HG02870 (cell line): Measurements from ENCODE around the gene AHNAK.
"Not testable (repeated sequence)": the region's sequence is repeated elsewhere in the genome, so short reads cannot be mapped to it uniquely, and the experiment has no call there.

Experiments used
- ATAC-seq: cut with Tn5 transposase; IDR thresholded peaks from one replicate; pipeline ENCODE4 v1.9.1; 2021; ENCODE audit warnings: mild to moderate bottlenecking, moderate library complexity; ENCODE audit not compliant: unreplicated experiment

The AHNAK gene

GRCh38 chr11:62462508-62462892 is 84.1 kb downstream of the AHNAK start:
- no peak for ATAC-seq

GRCh38 chr11:62461740-62462507 is 84.7 kb downstream of the AHNAK start:
- ATAC-seq = no peak

GRCh38 chr11:62459080-62459479 is 87.5 kb downstream of the AHNAK start:
- no peak for ATAC-seq

GRCh38 chr11:62458212-62459002 is 88.2 kb downstream of the AHNAK start:
- ATAC-seq = no peak

GRCh38 chr11:62457478-62457877 is 89.1 kb downstream of the AHNAK start:
- ATAC-seq = no peak

- no peak for ATAC-seq
These were observed 90.0 kb downstream of the AHNAK start for GRCh38 chr11:62456630-62457029.

- ATAC-seq = no peak
These were observed 93.7 kb downstream of the AHNAK start for GRCh38 chr11:62452839-62453468.

GRCh38 chr11:62452261-62452660 is 94.3 kb downstream of the AHNAK start:
- no peak for ATAC-seq

- no peak for ATAC-seq
These were observed 95.4 kb downstream of the AHNAK start for GRCh38 chr11:62451241-62451621.

- no peak for ATAC-seq
These were observed 95.9 kb downstream of the AHNAK start for GRCh38 chr11:62450543-62451240.

GRCh38 chr11:62449912-62450311 is 96.7 kb downstream of the AHNAK start:
- not testable (repeated sequence) for ATAC-seq

GRCh38 chr11:62449451-62449851 is 97.2 kb downstream of the AHNAK start:
- ATAC-seq = no peak

- no peak for ATAC-seq
These were observed 100.5 kb downstream of the AHNAK start for GRCh38 chr11:62446091-62446490.

GRCh38 chr11:62445314-62445740 is 101.3 kb downstream of the AHNAK start:
- ATAC-seq = no peak

- no peak for ATAC-seq
These were observed 101.8 kb downstream of the AHNAK start for GRCh38 chr11:62444835-62445234.

GRCh38 chr11:62444236-62444833 is 102.3 kb downstream of the AHNAK start:
- ATAC-seq = no peak

- no peak for ATAC-seq
These were observed 103.0 kb downstream of the AHNAK start for GRCh38 chr11:62443390-62444235.

- ATAC-seq = no peak
These were observed 106.6 kb downstream of the AHNAK start for GRCh38 chr11:62439785-62440602.

GRCh38 chr11:62438641-62439040 is 108.0 kb downstream of the AHNAK start:
- no peak for ATAC-seq
